GM23338 (cell line): ENCODE results near the gene COL1A1. TPM values are rescaled to one million over a fixed set of nuclear protein-coding genes. Genes with fewer than 3 reads are reported as not detected.

Experiments
- ATAC-seq: fragments of 200-7000 bp; cut with Tn5 transposase; 3 replicates; pipeline ENCODE4 v1.9.1; 2020
- DNase-seq: peaks from one replicate; pipeline ENCODE4 v3.0.0-alpha.2; 2015; ENCODE audit warnings: low spot score
- H2AFZ ChIP-seq: fragments of 200-600 bp; sonication (generic); 2 replicates; pipeline ENCODE4 v1.8.0; 2016; ENCODE audit warnings: antibody characterized with exemption, mild to moderate bottlenecking, moderate library complexity
- H3F3A ChIP-seq: fragments of 200-600 bp; sonication (generic); replicated peaks from 2 replicates; pipeline ENCODE4 v1.8.0; 2017; ENCODE audit warnings: antibody characterized with exemption, mixed run types, low read depth
- H3K27ac ChIP-seq: fragments of 200-600 bp; sonication (generic); 2 replicates; pipeline ENCODE4 v1.6.1; 2016; ENCODE audit warnings: low read depth
- H3K27me3 ChIP-seq: fragments of 200-600 bp; sonication (generic); 2 replicates; pipeline ENCODE4 v1.8.0; 2016; ENCODE audit warnings: mild to moderate bottlenecking, mixed run types, moderate library complexity; ENCODE audit not compliant: insufficient read depth
- H3K36me3 ChIP-seq: fragments of 200-600 bp; sonication (generic); 2 replicates; pipeline ENCODE4 v1.8.0; 2016; ENCODE audit warnings: mild to moderate bottlenecking; ENCODE audit not compliant: insufficient read depth
- H3K4me1 ChIP-seq: fragments of 200-600 bp; sonication (generic); 2 replicates; pipeline ENCODE4 v1.8.0; 2016; ENCODE audit warnings: mild to moderate bottlenecking, moderate library complexity; ENCODE audit not compliant: insufficient read depth
- H3K4me2 ChIP-seq: fragments of 200-600 bp; sonication (generic); 2 replicates; pipeline ENCODE4 v1.7.1; 2017; ENCODE audit warnings: mixed run types
- H3K4me3 ChIP-seq: fragments of 200-600 bp; sonication (generic); 2 replicates; pipeline ENCODE4 v1.6.1; 2016; ENCODE audit warnings: mixed run types
- H3K79me2 ChIP-seq: fragments of 200-600 bp; sonication (generic); replicated peaks from 2 replicates; pipeline ENCODE4 v1.8.0; 2017; ENCODE audit warnings: mild to moderate bottlenecking; ENCODE audit not compliant: insufficient read depth
- H3K9me2 ChIP-seq: fragments of 200-600 bp; sonication (generic); 2 replicates; pipeline ENCODE4 v1.8.0; 2017; ENCODE audit not compliant: insufficient read depth
- H4K20me1 ChIP-seq: fragments of 200-600 bp; sonication (generic); replicated peaks from 2 replicates; pipeline ENCODE4 v1.8.0; 2017; ENCODE audit warnings: mild to moderate bottlenecking; ENCODE audit not compliant: insufficient read depth
- H3K27ac Mint-ChIP-seq: 2 replicates; pipeline ENCODE4 v1.8.0; 2020; ENCODE audit warnings: inconsistent platforms, mild to moderate bottlenecking, moderate library complexity, mixed read lengths
- H3K27me3 Mint-ChIP-seq: 3 replicates; pipeline ENCODE4 v1.8.0; 2022; ENCODE audit warnings: low read depth, mild to moderate bottlenecking, moderate library complexity, mixed read lengths, inconsistent platforms; ENCODE audit not compliant: insufficient read depth, poor library complexity
- H3K36me3 Mint-ChIP-seq: 3 replicates; pipeline ENCODE4 v1.8.0; 2021; ENCODE audit warnings: low read depth, mild to moderate bottlenecking, inconsistent platforms, moderate library complexity, mixed read lengths
- H3K4me1 Mint-ChIP-seq: 3 replicates; pipeline ENCODE4 v1.8.0; 2020; ENCODE audit warnings: mild to moderate bottlenecking, inconsistent platforms, mixed read lengths
- H3K4me3 Mint-ChIP-seq: 3 replicates; pipeline ENCODE4 v1.8.0; 2021; ENCODE audit warnings: moderate library complexity, mild to moderate bottlenecking, inconsistent platforms, mixed read lengths
- H3K9me3 Mint-ChIP-seq: 3 replicates; pipeline ENCODE4 v1.8.0; 2020; ENCODE audit warnings: moderate library complexity, mild to moderate bottlenecking, inconsistent platforms, mixed read lengths
- CREB1 ChIP-seq: fragments of 250-450 bp; sonication (Bioruptor Pico); IDR thresholded peaks from 2 replicates; pipeline ENCODE4 v1.5.0; 2020; ENCODE audit warnings: low read depth, mild to moderate bottlenecking, moderate library complexity
- polyA plus RNA-seq: library from polyadenylated mRNA; unstranded; fragments of >200 nt; fragmentation: Nextera tagmentation; extraction: Ambion mirVana; gene quantifications from 2 replicates; pipeline ENCODE4 v1.2.1, GENCODE V29; 2016
- total RNA-seq: library from RNA; depleted of rRNA; stranded (reverse); fragments of >200 nt; shearing (Covaris generic); gene quantifications from 2 replicates; pipeline ENCODE4 v1.2.3, GENCODE V29; 2014
- TF ChIP-seq, protein P1 (sequence below): fragments of 250-450 bp; sonication (Bioruptor Pico); IDR thresholded peaks from 2 replicates; pipeline ENCODE4 v1.5.0; 2020; ENCODE audit warnings: mild to moderate bottlenecking, moderate library complexity

The COL1A1 gene
- total and polyA plus RNA-seq, 2 experiments from 2014 or later: 21.2 to 34.3 TPM

DNA sequence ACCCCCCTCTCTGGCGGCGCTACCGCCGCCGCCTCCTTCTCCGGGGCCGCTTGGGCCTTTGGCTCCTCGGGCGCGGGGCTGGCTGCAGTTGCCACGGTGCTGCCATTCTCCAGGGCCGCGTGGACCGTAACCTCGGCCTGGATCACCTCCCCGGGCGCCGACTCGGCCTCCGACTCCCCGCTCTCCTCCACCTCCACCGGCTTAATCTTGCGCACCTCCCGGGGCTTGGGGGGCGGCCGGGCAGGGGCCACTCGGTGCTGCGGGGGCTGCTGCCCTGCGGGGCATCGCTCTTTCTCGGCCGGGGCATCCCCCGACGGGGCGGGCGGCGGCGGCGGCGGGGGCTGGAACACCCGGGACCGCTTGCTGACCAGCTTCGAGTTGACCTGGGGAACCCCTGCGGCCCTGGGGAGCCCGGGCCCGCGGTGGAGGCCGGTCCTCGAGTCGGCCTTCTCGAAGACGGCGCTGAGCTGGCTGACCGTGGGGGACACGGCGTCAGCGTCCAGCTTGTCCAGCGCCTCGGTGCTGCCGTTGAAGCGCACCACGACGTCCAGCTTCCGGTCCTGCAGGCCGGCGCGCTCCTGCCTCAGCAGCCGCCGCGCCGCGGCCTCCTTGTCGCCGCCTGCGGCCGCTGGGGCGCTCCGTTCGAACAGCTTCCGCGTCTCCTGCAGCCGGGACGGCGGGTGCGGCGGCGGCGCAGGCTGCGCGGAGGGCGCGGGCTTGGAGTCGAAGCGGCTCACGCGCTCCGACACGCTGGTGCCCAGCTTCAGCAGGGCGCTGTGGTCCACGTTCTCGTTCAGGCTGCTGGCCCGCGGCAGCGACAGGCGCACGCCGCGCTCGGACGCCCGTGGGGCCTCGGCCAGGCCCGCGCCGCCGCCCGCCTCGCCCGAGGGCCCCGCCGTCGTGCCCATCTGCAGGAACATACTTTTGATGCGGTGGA lies 51.7 kb downstream of the COL1A1 start (continued):
- TF ChIP-seq, protein P1, sequence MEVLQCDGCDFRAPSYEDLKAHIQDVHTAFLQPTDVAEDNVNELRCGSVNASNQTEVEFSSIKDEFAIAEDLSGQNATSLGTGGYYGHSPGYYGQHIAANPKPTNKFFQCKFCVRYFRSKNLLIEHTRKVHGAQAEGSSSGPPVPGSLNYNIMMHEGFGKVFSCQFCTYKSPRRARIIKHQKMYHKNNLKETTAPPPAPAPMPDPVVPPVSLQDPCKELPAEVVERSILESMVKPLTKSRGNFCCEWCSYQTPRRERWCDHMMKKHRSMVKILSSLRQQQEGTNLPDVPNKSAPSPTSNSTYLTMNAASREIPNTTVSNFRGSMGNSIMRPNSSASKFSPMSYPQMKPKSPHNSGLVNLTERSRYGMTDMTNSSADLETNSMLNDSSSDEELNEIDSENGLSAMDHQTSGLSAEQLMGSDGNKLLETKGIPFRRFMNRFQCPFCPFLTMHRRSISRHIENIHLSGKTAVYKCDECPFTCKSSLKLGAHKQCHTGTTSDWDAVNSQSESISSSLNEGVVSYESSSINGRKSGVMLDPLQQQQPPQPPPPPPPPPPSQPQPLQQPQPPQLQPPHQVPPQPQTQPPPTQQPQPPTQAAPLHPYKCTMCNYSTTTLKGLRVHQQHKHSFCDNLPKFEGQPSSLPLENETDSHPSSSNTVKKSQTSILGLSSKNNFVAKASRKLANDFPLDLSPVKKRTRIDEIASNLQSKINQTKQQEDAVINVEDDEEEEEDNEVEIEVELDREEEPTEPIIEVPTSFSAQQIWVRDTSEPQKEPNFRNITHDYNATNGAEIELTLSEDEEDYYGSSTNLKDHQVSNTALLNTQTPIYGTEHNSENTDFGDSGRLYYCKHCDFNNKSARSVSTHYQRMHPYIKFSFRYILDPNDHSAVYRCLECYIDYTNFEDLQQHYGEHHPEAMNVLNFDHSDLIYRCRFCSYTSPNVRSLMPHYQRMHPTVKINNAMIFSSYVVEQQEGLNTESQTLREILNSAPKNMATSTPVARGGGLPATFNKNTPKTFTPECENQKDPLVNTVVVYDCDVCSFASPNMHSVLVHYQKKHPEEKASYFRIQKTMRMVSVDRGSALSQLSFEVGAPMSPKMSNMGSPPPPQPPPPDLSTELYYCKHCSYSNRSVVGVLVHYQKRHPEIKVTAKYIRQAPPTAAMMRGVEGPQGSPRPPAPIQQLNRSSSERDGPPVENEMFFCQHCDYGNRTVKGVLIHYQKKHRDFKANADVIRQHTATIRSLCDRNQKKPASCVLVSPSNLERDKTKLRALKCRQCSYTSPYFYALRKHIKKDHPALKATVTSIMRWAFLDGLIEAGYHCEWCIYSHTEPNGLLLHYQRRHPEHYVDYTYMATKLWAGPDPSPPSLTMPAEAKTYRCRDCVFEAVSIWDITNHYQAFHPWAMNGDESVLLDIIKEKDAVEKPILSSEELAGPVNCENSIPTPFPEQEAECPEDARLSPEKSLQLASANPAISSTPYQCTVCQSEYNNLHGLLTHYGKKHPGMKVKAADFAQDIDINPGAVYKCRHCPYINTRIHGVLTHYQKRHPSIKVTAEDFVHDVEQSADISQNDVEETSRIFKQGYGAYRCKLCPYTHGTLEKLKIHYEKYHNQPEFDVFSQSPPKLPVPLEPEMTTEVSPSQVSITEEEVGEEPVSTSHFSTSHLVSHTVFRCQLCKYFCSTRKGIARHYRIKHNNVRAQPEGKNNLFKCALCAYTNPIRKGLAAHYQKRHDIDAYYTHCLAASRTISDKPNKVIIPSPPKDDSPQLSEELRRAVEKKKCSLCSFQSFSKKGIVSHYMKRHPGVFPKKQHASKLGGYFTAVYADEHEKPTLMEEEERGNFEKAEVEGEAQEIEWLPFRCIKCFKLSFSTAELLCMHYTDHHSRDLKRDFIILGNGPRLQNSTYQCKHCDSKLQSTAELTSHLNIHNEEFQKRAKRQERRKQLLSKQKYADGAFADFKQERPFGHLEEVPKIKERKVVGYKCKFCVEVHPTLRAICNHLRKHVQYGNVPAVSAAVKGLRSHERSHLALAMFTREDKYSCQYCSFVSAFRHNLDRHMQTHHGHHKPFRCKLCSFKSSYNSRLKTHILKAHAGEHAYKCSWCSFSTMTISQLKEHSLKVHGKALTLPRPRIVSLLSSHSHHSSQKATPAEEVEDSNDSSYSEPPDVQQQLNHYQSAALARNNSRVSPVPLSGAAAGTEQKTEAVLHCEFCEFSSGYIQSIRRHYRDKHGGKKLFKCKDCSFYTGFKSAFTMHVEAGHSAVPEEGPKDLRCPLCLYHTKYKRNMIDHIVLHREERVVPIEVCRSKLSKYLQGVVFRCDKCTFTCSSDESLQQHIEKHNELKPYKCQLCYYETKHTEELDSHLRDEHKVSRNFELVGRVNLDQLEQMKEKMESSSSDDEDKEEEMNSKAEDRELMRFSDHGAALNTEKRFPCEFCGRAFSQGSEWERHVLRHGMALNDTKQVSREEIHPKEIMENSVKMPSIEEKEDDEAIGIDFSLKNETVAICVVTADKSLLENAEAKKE: no peak

DNA sequence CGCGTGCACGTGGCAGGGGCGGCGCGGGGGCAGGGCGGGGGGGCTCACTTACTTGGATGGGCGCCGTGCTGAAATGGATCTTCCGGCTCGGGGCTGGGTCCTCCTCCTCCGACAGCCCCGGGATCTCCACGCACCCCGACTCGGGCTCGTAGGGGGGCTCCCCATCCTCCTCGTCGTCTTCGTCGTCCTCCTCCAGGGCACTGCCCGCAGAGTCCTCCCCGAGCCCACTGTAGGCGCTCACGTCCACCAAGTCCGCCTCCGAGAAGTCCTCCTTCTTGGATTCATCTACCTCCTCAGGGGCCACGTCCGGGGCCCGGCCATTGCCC lies 52.4 kb downstream of the COL1A1 start:
- Mint-ChIP-seq H3K4me3 (peak overlapping the region; percentile 82), H3K9me3 (no peaks in the 10 kb centered on the region), H3K27ac (no peak overlapping the region), H3K4me1 (peaks cover 46% of the 10 kb centered on the region), H3K27me3 (peaks cover 33% of the 10 kb centered on the region), H3K36me3 (peaks cover 8% of the 10 kb centered on the region)
- Histone ChIP-seq H3K4me2 (peak overlapping the region; percentile 94), H2AFZ (no peak overlapping the region), H3K27me3 (peaks cover 30% of the 10 kb centered on the region), H4K20me1 (no peaks in the 10 kb centered on the region), H3K4me3 (peak overlapping the region; percentile 87), H3F3A (peaks cover 5% of the 10 kb centered on the region; the same call in 1 of the 2 replicates), H3K79me2 (no peaks in the 10 kb centered on the region), H3K27ac (no peak overlapping the region), H3K9me2 (no peaks in the 10 kb centered on the region), H3K36me3 (no peaks in the 10 kb centered on the region), H3K4me1 (peaks cover 28% of the 10 kb centered on the region)
- no peak for ATAC-seq
- no peak for DNase-seq
- no peak for TF ChIP-seq CREB1 (CRISPR knock-in tag)
